DND-41 (cell line): ENCODE measurements around the gene PID1.

Experiments used
- CTCF ChIP-seq: IDR thresholded peaks from 2 replicates; pipeline ENCODE4 v1.5.1; 2012; ENCODE audit warnings: borderline replicate concordance, low read length, moderate library complexity, mild to moderate bottlenecking; ENCODE audit not compliant: poor library complexity, severe bottlenecking; ENCODE audit errors: extremely low read depth
- EZH2 ChIP-seq: IDR thresholded peaks from 3 replicates; pipeline ENCODE4 v1.6.1; 2012; ENCODE audit warnings: borderline replicate concordance, low read depth, mild to moderate bottlenecking, moderate library complexity, low read length, inconsistent platforms; ENCODE audit not compliant: severe bottlenecking

- TF ChIP-seq CTCF (no peak), EZH2 (no peak)
These were observed 29.7 kb upstream of the PID1 start for GRCh38 chr2:229300790-229301189.
